Endodermal cell (in vitro differentiated cells): ENCODE results near the gene SDK2. TPM values are rescaled to one million over a fixed set of nuclear protein-coding genes. Genes with fewer than 3 reads are reported as not detected.

Experiments
- DNase-seq: peaks from one replicate; pipeline ENCODE4 v3.0.0-alpha.2; 2017
- H3K27ac ChIP-seq: 2 replicates; pipeline ENCODE4 v1.5.1; 2013; ENCODE audit warnings: mild to moderate bottlenecking, low read depth, low read length, moderate library complexity
- H3K27me3 ChIP-seq: 2 replicates; pipeline ENCODE4 v1.6.1; 2013; ENCODE audit warnings: mild to moderate bottlenecking, low read length, moderate library complexity; ENCODE audit not compliant: insufficient read depth, control insufficient read depth, poor library complexity, severe bottlenecking
- H3K36me3 ChIP-seq: 2 replicates; pipeline ENCODE4 v1.7.0; 2013; ENCODE audit warnings: mild to moderate bottlenecking, low read length, moderate library complexity; ENCODE audit not compliant: control insufficient read depth, insufficient read depth
- H3K4me1 ChIP-seq: one replicate; pipeline ENCODE4 v1.7.0; 2013; ENCODE audit warnings: low read length; ENCODE audit not compliant: control insufficient read depth, insufficient read depth
- H3K4me3 ChIP-seq: 2 replicates; pipeline ENCODE4 v1.5.1; 2013; ENCODE audit warnings: mild to moderate bottlenecking, low read length, moderate library complexity
- H3K9ac ChIP-seq: 2 replicates; pipeline ENCODE4 v1.6.1; 2013; ENCODE audit warnings: mild to moderate bottlenecking, low read length, moderate library complexity; ENCODE audit not compliant: poor library complexity, severe bottlenecking; ENCODE audit errors: extremely low read depth
- H3K9me3 ChIP-seq: 2 replicates; pipeline ENCODE4 v1.6.1; 2013; ENCODE audit warnings: mild to moderate bottlenecking, low read length, moderate library complexity; ENCODE audit not compliant: control insufficient read depth
- H3K27ac Mint-ChIP-seq: 2 replicates; pipeline ENCODE4 v1.8.0; 2020; ENCODE audit warnings: mixed read lengths
- H3K27me3 Mint-ChIP-seq: 2 replicates; pipeline ENCODE4 v1.8.0; 2021; ENCODE audit warnings: mild to moderate bottlenecking, mixed read lengths; ENCODE audit not compliant: insufficient read depth
- H3K36me3 Mint-ChIP-seq: 2 replicates; pipeline ENCODE4 v1.8.0; 2020; ENCODE audit warnings: low read depth, mixed read lengths
- H3K4me1 Mint-ChIP-seq: 2 replicates; pipeline ENCODE4 v1.8.0; 2020; ENCODE audit warnings: mixed read lengths
- H3K4me3 Mint-ChIP-seq: 2 replicates; pipeline ENCODE4 v1.8.0; 2020; ENCODE audit warnings: mild to moderate bottlenecking, moderate library complexity, mixed read lengths
- H3K9me3 Mint-ChIP-seq: 2 replicates; pipeline ENCODE4 v1.8.0; 2020; ENCODE audit warnings: mild to moderate bottlenecking, mixed read lengths
- WGBS, 2 experiments: methylation state at CpG; one replicate each; pipeline versions ENCODE4 v1.1.5 to v1.1.7; 2013; ENCODE audit warnings: missing lambda C conversion rate in 2 of 2, mixed read lengths in 1 of 2; ENCODE audit not compliant: insufficient coverage in 1 of 2, insufficient read length in 1 of 2; 5-methylcytosine and 5-hydroxymethylcytosine counted together
- total RNA-seq, 2 donors: library from RNA; stranded (reverse); fragmentation: NEBNext Ultra II Directional in 1 of 2; extraction: Animal tissue kit (Norgen Biotek cat#: 25700) in 1 of 2; gene quantifications; 2 replicates in 1 of 2; 3 replicates in 1 of 2; pipeline ENCODE4 v1.2.1, GENCODE V29; 2021
- TF ChIP-seq, protein P1 (sequence below): fragments of 200-600 bp; sonication (generic); conservative IDR thresholded peaks from 2 replicates; pipeline ENCODE4 v1.5.0; 2021; ENCODE audit warnings: antibody characterized with exemption, mild to moderate bottlenecking

The SDK2 gene
- total RNA-seq, 2 donors from 2014 or later, result 5.9 to 7.0 TPM

DNA sequence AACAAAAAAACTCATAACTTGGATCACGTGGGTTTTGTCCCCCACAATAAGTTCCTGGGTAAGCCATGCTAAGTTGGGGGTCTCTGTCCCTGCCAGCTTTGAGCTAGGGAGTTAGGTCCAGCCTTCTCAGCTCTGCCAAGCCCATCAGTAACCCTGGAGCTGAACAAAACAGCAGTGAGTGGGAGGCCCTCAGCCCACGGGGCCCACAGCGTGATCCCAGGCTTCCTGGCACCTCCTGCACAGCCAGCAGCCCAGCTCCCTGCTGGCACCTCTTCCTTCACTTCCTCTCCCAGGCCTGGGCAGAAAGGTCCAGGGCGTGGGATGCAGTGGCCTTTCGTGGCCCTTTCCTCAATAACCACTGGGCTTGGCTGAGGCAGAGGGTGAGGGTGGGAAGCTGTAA is 296.9 kb downstream of the SDK2 start:
- H3K9me3 Mint-ChIP-seq, result no peaks in the 10 kb centered on the region
- H3K4me1 ChIP-seq, result peaks cover 32% of the 10 kb centered on the region
- DNase-seq, result no peak
- 76 to 89% methylated on average over 3 to 5 of the region's 5 CpGs for WGBS, 2 experiments
- no peak overlapping the region for H3K4me3 ChIP-seq
- no peaks in the 10 kb centered on the region for H3K36me3 Mint-ChIP-seq
- H3K9me3 ChIP-seq, result no peaks in the 10 kb centered on the region
- H3K36me3 ChIP-seq, result no peaks in the 10 kb centered on the region
- no peak overlapping the region for H3K4me3 Mint-ChIP-seq
- H3K27me3 Mint-ChIP-seq, result no peaks in the 10 kb centered on the region
- TF ChIP-seq, protein P1, sequence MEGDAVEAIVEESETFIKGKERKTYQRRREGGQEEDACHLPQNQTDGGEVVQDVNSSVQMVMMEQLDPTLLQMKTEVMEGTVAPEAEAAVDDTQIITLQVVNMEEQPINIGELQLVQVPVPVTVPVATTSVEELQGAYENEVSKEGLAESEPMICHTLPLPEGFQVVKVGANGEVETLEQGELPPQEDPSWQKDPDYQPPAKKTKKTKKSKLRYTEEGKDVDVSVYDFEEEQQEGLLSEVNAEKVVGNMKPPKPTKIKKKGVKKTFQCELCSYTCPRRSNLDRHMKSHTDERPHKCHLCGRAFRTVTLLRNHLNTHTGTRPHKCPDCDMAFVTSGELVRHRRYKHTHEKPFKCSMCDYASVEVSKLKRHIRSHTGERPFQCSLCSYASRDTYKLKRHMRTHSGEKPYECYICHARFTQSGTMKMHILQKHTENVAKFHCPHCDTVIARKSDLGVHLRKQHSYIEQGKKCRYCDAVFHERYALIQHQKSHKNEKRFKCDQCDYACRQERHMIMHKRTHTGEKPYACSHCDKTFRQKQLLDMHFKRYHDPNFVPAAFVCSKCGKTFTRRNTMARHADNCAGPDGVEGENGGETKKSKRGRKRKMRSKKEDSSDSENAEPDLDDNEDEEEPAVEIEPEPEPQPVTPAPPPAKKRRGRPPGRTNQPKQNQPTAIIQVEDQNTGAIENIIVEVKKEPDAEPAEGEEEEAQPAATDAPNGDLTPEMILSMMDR, result no peak
- H3K27ac Mint-ChIP-seq, result no peak overlapping the region
- H3K4me1 Mint-ChIP-seq, result peaks cover 49% of the 10 kb centered on the region
- no peak overlapping the region for H3K27ac ChIP-seq
- H3K27me3 ChIP-seq, result no peaks in the 10 kb centered on the region
- no peak overlapping the region for H3K9ac ChIP-seq

DNA sequence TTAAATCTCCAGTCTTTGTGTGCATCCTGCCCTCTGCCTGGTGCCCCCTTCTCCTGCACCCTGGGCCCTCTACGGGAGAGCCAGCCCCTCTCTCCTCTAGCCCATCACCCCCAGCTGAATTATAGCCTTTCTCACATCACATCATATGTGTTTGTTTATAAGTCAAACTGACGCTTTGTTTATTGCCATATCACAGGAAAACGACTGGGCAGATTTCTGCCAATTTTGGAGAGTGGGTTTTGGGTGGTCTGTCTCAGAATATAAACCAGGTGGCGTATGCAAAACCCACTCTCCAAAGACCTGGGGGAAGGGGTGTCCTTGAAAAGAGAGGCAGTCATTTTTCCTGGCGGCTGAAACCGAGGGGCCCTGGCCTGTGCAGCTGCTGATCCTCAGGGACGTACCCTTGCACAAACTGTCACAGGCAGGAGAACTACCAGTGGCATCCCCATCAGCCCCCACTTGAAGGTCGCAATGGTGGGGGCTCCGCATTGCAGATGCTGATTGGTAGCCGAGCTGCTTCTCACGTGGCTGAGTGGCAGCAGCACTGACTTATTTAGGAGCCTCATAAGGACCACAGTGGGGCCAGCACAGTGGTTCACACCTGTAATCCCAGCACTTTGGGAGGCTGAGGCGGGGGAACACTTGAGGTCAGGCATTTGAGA is 297.6 kb downstream of the SDK2 start:
- Mint-ChIP-seq H3K4me3 (no peak overlapping the region), H3K27ac (no peak overlapping the region)
- peaks cover 29% of the 10 kb centered on the region for H3K4me1 ChIP-seq

DNA sequence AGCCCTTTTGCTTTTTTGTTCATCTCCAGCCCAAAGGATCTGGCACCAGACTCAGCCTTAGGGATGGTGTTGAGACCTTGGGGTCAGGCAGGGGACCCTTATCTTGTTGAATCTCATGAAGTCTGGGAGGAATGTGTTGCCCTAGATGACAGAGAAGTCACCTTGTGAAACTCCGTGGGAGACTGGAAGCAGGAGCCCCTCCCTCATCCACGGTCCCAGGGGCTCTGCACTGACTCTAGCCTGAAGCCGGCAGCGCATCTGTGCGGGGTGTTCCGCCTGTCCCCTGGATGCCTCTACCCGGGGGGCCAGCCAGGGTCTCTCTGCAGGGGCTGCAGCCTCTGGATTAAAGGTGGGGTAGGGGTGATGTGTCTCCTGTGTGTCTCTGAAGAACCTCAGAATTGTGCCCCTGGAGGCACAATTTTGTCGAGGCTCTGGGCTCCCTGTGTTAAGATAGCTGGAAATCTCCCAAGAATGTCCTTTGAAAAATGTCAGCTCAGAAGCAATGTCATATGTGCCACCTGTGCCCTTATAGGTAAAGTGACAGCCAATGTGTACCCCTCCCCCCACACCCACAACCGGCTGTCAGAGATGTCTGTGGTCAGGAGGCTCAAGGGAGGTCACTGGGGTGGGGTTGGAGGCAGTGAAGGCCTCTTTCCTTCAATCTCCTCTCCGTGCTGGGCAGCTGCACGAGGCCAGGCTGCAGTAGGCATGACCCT is 300.3 kb downstream of the SDK2 start:
- Mint-ChIP-seq H3K4me3 (peak overlapping the region; percentile 21), H3K9me3 (no peaks in the 10 kb centered on the region), H3K4me1 (peaks cover 39% of the 10 kb centered on the region), H3K27ac (peak overlapping the region; percentile 70), H3K36me3 (no peaks in the 10 kb centered on the region), H3K27me3 (no peaks in the 10 kb centered on the region)
- TF ChIP-seq, protein P1, result no peak
- peak overlapping the region; percentile 100 for H3K27ac ChIP-seq
- WGBS, 2 experiments, result 60 to 63% methylated on average over 4 to 11 of the region's 11 CpGs
- H3K36me3 ChIP-seq, result no peaks in the 10 kb centered on the region
- no peak overlapping the region for H3K4me3 ChIP-seq
- no peaks in the 10 kb centered on the region for H3K9me3 ChIP-seq
- peaks cover 22% of the 10 kb centered on the region for H3K4me1 ChIP-seq
- H3K27me3 ChIP-seq, result no peaks in the 10 kb centered on the region
- no peak for DNase-seq
- peak overlapping the region; percentile 36 for H3K9ac ChIP-seq

More for the DNA sequence above, 297.6 kb downstream of the SDK2 start:
- no peaks in the 10 kb centered on the region for H3K36me3 Mint-ChIP-seq
- H3K27ac ChIP-seq, result peak overlapping the region; percentile 42
- no peaks in the 10 kb centered on the region for H3K9me3 Mint-ChIP-seq
- H3K36me3 ChIP-seq, result no peaks in the 10 kb centered on the region
- no peak for DNase-seq
- peaks cover 48% of the 10 kb centered on the region for H3K4me1 Mint-ChIP-seq
- no peaks in the 10 kb centered on the region for H3K9me3 ChIP-seq
- H3K27me3 Mint-ChIP-seq, result no peaks in the 10 kb centered on the region
- TF ChIP-seq, protein P1, result no peak
- H3K4me3 ChIP-seq, result no peak overlapping the region
- WGBS, 2 experiments, result 83 to 90% methylated on average over 5 to 12 of the region's 12 CpGs
- H3K27me3 ChIP-seq, result no peaks in the 10 kb centered on the region
- no peak overlapping the region for H3K9ac ChIP-seq
